Panc1 (cell line): ENCODE data around the gene CPSF6. TPM values are rescaled to one million over a fixed set of nuclear protein-coding genes. Genes with fewer than 3 reads are reported as not detected.

ENCODE experiments used
- ATAC-seq: fragments of 200-7000 bp; cut with Tn5 transposase; 2 replicates; pipeline ENCODE4 v1.9.1; 2020; ENCODE audit warnings: mild to moderate bottlenecking, moderate library complexity
- BruUV-seq: library from RNA; stranded (reverse); fragments of 400-500 nt; replicated peaks from 2 replicates; lab custom pipeline; 2021; lab: Mats Ljungman, UMichigan
- CTCF ChIA-PET: fragments of 300-600 bp; sonication (Branson Sonifier 250); formaldehyde crosslinking; loops from one replicate; lab custom pipeline; 2022; ENCODE audit warnings: antibody characterized with exemption; lab: Charles Lee
- POLR2A ChIA-PET: fragments of 300-600 bp; sonication (Branson Sonifier 250); formaldehyde crosslinking; loops from one replicate; lab custom pipeline; 2022; ENCODE audit warnings: antibody characterized with exemption; lab: Charles Lee
- DNase-seq: peaks from one replicate; pipeline ENCODE4 v3.0.0-alpha.2; 2010; ENCODE audit warnings: low read depth, low spot score
- H3K27ac ChIP-seq: 2 replicates; pipeline ENCODE4 v1.5.1; 2011; ENCODE audit warnings: mild to moderate bottlenecking, low read length, inconsistent platforms
- H3K27me3 ChIP-seq: fragments of 200-500 bp; sonication (Bioruptor generic); 2 replicates; pipeline ENCODE4 v1.6.0; 2014; ENCODE audit warnings: low read length, inconsistent platforms; ENCODE audit not compliant: control insufficient read depth, insufficient read depth
- H3K36me3 ChIP-seq: fragments of 200-500 bp; sonication (Bioruptor generic); 2 replicates; pipeline ENCODE4 v1.5.1; 2014; ENCODE audit warnings: inconsistent platforms, mild to moderate bottlenecking, low read length, moderate library complexity; ENCODE audit not compliant: control insufficient read depth, insufficient read depth
- H3K4me1 ChIP-seq: 2 replicates; pipeline ENCODE4 v1.5.1; 2011; ENCODE audit warnings: inconsistent platforms, mild to moderate bottlenecking, low read length, moderate library complexity; ENCODE audit not compliant: control insufficient read depth, insufficient read depth
- H3K4me3 ChIP-seq, 2 experiments: 2 replicates each; pipeline ENCODE4 v1.5.1; 2011 to 2012; ENCODE audit warnings: low read depth in 2 of 2, low read length in 2 of 2, mild to moderate bottlenecking in 2 of 2, inconsistent platforms in 1 of 2, moderate library complexity in 1 of 2
- H3K9me3 ChIP-seq: fragments of 200-500 bp; sonication (Bioruptor generic); 2 replicates; pipeline ENCODE4 v1.5.1; 2014; ENCODE audit warnings: low read depth, mild to moderate bottlenecking, inconsistent platforms, low read length, moderate library complexity; ENCODE audit not compliant: control insufficient read depth, insufficient read depth
- POLR2AphosphoS5 ChIP-seq: IDR thresholded peaks from 2 replicates; pipeline ENCODE4 v1.6.1; 2012; ENCODE audit warnings: mild to moderate bottlenecking, low read depth, low read length, moderate library complexity
- SIN3A ChIP-seq: IDR thresholded peaks from 2 replicates; pipeline ENCODE4 v1.6.1; 2012; ENCODE audit warnings: low read depth, mild to moderate bottlenecking, low read length, moderate library complexity, borderline replicate concordance; ENCODE audit not compliant: insufficient read depth
- TCF7L2 ChIP-seq: IDR thresholded peaks from 2 replicates; pipeline ENCODE4 v1.6.1; 2011; ENCODE audit warnings: mild to moderate bottlenecking, low read depth, low read length, inconsistent platforms
- in situ Hi-C: cut with HindIII; loops from 2 replicates; pipeline ENCODE4 v1.10.0; 2016; ENCODE audit warnings: low sequenced_read_pairs, low pct_unique_long_range_greater_than_20kb
- intact Hi-C: fragments of 100-400 bp; cut with micrococcal nuclease; formaldehyde crosslinking; loops from one replicate; pipeline ENCODE4 v1.10.0; 2022; ENCODE audit not compliant: unreplicated experiment
- microRNA-seq: library from miRNA; unstranded; fragments of <30 nt; microRNA quantifications from one replicate; pipeline ENCODE4 v1.1.0, GENCODE V29; 2020; ENCODE audit not compliant: unreplicated experiment
- total RNA-seq: library from RNA; stranded (reverse); gene quantifications from one replicate; pipeline ENCODE4 v1.2.1, GENCODE V29; 2021; ENCODE audit not compliant: unreplicated experiment
- TF ChIP-seq, protein P1 (sequence below), 2 experiments: IDR thresholded peaks; 2 replicates each; pipeline ENCODE4 v1.6.1; 2011 to 2012; ENCODE audit warnings: low read depth in 2 of 2, control low read depth in 1 of 2, low read length in 1 of 2, mild to moderate bottlenecking in 1 of 2, moderate library complexity in 1 of 2; ENCODE audit not compliant: insufficient read depth in 1 of 2
- TF ChIP-seq, protein P2 (sequence below): fragments of 450-650 bp; IDR thresholded peaks from 2 replicates; pipeline ENCODE4 v1.5.1; 2017; ENCODE audit warnings: mild to moderate bottlenecking

The CPSF6 gene
- total RNA-seq, 1 experiment from 2014 or later = 82.0 TPM

DNA sequence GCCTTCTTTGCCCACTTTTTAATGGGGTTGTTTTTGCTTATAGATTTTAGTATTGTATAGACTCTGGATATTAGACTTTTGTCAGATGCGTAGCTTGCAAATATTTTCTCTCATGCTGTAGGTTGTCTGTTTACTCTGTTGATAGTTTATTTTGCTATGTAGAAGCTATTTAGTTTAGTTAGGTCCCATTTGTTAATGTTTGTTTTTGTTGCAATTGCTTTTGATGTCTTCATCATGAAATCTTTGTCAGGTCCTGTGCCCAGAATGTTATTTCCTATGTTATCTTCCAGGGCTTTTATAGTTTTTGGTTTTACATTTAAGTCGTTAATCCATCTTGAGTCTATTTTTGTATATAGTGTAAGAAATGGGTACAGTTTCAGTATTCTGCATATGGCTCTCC is 78.9 kb downstream of the CPSF6 start:
- peaks cover 7% of the 10 kb centered on the region for H3K27me3 ChIP-seq
- no peaks in the 10 kb centered on the region for H3K4me1 ChIP-seq
- intact Hi-C loops (no loop called here), in situ Hi-C loops (no loop called here)
- ATAC-seq (no peak), DNase-seq (no peak)
- CTCF ChIA-PET = no interaction called here
- no peak overlapping the region for H3K4me3 ChIP-seq
- no peaks in the 10 kb centered on the region for H3K9me3 ChIP-seq
- POLR2A ChIA-PET = no interaction called here
- no peak for TF ChIP-seq SIN3A
- TF ChIP-seq TCF7L2 = no peak
- no peak for TF ChIP-seq POLR2AphosphoS5
- TF ChIP-seq, protein P1, sequence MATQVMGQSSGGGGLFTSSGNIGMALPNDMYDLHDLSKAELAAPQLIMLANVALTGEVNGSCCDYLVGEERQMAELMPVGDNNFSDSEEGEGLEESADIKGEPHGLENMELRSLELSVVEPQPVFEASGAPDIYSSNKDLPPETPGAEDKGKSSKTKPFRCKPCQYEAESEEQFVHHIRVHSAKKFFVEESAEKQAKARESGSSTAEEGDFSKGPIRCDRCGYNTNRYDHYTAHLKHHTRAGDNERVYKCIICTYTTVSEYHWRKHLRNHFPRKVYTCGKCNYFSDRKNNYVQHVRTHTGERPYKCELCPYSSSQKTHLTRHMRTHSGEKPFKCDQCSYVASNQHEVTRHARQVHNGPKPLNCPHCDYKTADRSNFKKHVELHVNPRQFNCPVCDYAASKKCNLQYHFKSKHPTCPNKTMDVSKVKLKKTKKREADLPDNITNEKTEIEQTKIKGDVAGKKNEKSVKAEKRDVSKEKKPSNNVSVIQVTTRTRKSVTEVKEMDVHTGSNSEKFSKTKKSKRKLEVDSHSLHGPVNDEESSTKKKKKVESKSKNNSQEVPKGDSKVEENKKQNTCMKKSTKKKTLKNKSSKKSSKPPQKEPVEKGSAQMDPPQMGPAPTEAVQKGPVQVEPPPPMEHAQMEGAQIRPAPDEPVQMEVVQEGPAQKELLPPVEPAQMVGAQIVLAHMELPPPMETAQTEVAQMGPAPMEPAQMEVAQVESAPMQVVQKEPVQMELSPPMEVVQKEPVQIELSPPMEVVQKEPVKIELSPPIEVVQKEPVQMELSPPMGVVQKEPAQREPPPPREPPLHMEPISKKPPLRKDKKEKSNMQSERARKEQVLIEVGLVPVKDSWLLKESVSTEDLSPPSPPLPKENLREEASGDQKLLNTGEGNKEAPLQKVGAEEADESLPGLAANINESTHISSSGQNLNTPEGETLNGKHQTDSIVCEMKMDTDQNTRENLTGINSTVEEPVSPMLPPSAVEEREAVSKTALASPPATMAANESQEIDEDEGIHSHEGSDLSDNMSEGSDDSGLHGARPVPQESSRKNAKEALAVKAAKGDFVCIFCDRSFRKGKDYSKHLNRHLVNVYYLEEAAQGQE (IDR thresholded peaks at IDR 0.05; ENCODE audit: insufficient read depth in 1 of 2, low read depth in 2 of 2, low read length in 1 of 2) = no peak
- TF ChIP-seq, protein P2, sequence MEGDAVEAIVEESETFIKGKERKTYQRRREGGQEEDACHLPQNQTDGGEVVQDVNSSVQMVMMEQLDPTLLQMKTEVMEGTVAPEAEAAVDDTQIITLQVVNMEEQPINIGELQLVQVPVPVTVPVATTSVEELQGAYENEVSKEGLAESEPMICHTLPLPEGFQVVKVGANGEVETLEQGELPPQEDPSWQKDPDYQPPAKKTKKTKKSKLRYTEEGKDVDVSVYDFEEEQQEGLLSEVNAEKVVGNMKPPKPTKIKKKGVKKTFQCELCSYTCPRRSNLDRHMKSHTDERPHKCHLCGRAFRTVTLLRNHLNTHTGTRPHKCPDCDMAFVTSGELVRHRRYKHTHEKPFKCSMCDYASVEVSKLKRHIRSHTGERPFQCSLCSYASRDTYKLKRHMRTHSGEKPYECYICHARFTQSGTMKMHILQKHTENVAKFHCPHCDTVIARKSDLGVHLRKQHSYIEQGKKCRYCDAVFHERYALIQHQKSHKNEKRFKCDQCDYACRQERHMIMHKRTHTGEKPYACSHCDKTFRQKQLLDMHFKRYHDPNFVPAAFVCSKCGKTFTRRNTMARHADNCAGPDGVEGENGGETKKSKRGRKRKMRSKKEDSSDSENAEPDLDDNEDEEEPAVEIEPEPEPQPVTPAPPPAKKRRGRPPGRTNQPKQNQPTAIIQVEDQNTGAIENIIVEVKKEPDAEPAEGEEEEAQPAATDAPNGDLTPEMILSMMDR = no peak
- no TSS peak for BruUV-seq
- no peaks in the 10 kb centered on the region for H3K36me3 ChIP-seq
- H3K27ac ChIP-seq = no peak overlapping the region

DNA sequence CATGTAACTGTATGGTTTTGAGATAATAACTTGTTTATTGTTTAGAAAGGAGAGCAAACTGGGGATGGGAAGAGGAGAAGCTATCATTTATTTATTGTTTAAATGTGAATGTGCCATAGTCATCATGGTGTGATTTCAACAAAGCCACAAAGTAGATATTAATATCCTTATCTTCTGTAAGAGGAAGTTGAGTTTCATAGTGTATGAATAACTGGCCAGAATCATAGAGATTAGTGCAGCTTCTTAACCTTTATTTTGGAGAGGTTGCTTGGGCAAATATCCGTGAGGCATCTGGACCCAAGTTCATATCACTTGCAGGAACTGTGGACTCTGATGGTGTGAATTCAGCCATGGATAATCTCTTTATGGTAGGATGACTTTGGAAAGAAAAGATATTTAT is 82.0 kb downstream of the CPSF6 start:
- ChIA-PET CTCF (no interaction called here), POLR2A (no interaction called here)
- no peaks in the 10 kb centered on the region for H3K4me1 ChIP-seq
- DNase-seq (no peak), ATAC-seq (no peak)
- H3K27ac ChIP-seq = no peak overlapping the region
- BruUV-seq = no TSS peak
- no peak for TF ChIP-seq POLR2AphosphoS5
- in situ Hi-C loops (no loop called here), intact Hi-C loops (no loop called here)
- peaks cover 12% of the 10 kb centered on the region for H3K27me3 ChIP-seq
- no peak overlapping the region for H3K4me3 ChIP-seq
- H3K9me3 ChIP-seq = no peaks in the 10 kb centered on the region
- no peaks in the 10 kb centered on the region for H3K36me3 ChIP-seq

Small RNA genes lying within 50 kb of the gene (microRNA-seq; reads per million reads assigned to microRNA genes)
- not detected for gene MIR1279

Other genes with a start within 250 kb of the CPSF6 start
- 1.1 TPM for gene LYZ, start 108.8 kb downstream of the CPSF6 start, total RNA-seq
- gene YEATS4, start 120.2 kb downstream of the CPSF6 start, total RNA-seq = 20.9 TPM
- 26.6 TPM for gene FRS2, start 230.8 kb downstream of the CPSF6 start, total RNA-seq